ENCODE results near the gene CCDC187.
"Not testable (repeated sequence)": the region's sequence is repeated elsewhere in the genome, so short reads cannot be mapped to it uniquely, and the experiment has no call there.

CCDC187 gene

GRCh38 chr9:136282272-136282861, 21.5 kb downstream of the CCDC187 start:
- no peak for DNase-seq

GRCh38 chr9:136281421-136282271, 22.2 kb downstream of the CCDC187 start:
- no peak for DNase-seq

- DNase-seq: no peak
Measured at GRCh38 chr9:136280535-136281315, 23.2 kb downstream of the CCDC187 start.

GRCh38 chr9:136279471-136279870, 24.4 kb downstream of the CCDC187 start:
- DNase-seq: no peak

- no peak for DNase-seq
Measured at GRCh38 chr9:136278894-136279293, 25.0 kb downstream of the CCDC187 start.

GRCh38 chr9:136278221-136278620, 25.7 kb downstream of the CCDC187 start:
- DNase-seq: no peak

- no peak for DNase-seq
Measured at GRCh38 chr9:136277746-136278145, 26.1 kb downstream of the CCDC187 start.

- no peak for DNase-seq
Measured at GRCh38 chr9:136276716-136277115, 27.2 kb downstream of the CCDC187 start.

GRCh38 chr9:136275655-136276429, 28.1 kb downstream of the CCDC187 start:
- DNase-seq: no peak

GRCh38 chr9:136274786-136275654, 28.9 kb downstream of the CCDC187 start:
- DNase-seq: no peak

GRCh38 chr9:136273921-136274785, 29.7 kb downstream of the CCDC187 start:
- no peak for DNase-seq

- no peak for DNase-seq
Measured at GRCh38 chr9:136273244-136273865, 30.5 kb downstream of the CCDC187 start.

GRCh38 chr9:136270173-136270705, 33.7 kb downstream of the CCDC187 start:
- DNase-seq: no peak

GRCh38 chr9:136268735-136269134, 35.2 kb downstream of the CCDC187 start:
- no peak for DNase-seq

- DNase-seq: no peak
Measured at GRCh38 chr9:136268318-136268717, 35.6 kb downstream of the CCDC187 start.

- peak; percentile 77 for DNase-seq
Measured at GRCh38 chr9:136267261-136268111, 36.4 kb downstream of the CCDC187 start.

- not testable (repeated sequence) for DNase-seq
Measured at GRCh38 chr9:136266641-136267040, 37.3 kb downstream of the CCDC187 start.

- DNase-seq: no peak
Measured at GRCh38 chr9:136265561-136266355, 38.1 kb downstream of the CCDC187 start.

Data from stimulated activated naive CD4-positive, alpha-beta T cell treated with Interleukin-2 at 50 U/mL for 16 hours (primary cell).